Measurements from ENCODE around the gene OR6A2. TPM values are rescaled to one million over a fixed set of nuclear protein-coding genes. Genes with fewer than 3 reads are reported as not detected.

Gene OR6A2
- total and polyA plus RNA-seq, 2 of the 8 experiments (the other 6 are each of a cell fraction or from before 2014, with no cell fraction given): 0.14 to 0.20 TPM

DNA sequence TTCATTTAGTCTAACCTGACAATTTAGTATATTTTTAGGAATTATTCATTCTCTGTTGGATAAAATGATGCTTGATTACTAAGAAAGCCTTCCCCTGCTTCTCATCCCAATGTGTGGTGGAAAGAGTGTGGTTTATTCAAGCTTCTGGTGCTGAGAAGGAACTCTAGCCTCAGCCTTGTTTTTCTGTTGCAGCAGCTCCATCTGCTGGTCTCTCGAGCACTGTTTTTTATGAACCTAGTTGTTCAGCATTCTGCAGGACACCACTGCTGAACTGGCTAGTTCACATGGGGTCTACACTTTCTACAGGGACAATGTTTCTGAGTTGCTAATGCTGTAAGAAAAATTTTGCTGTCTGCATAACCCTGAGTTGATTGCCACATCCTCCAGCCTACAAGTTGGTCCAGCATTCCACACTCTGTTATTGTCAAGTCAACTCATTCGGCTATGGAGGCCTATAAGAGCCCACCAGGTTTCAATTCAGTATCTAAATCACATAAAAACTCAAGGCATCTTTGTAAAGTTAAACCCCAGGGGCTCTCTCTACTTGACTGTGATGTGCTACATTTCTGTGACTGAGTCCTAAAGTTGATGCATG lies 42.0 kb downstream of the OR6A2 start (continued):
- TF ChIP-seq JUND (IDR thresholded peaks at IDR 0.05; ENCODE audit: low read length) (no peak), PHF8 (conservative IDR thresholded peaks at IDR 0.05; ENCODE audit: low read depth, low read length) (no peak), MAFK (IDR thresholded peaks at IDR 0.05; ENCODE audit: low read depth, low read length) (no peak), NANOG (IDR thresholded peaks at IDR 0.05; ENCODE audit: insufficient read depth, low read depth, low read length, poor library complexity, severe bottlenecking) (no peak), GABPA (IDR thresholded peaks at IDR 0.05; ENCODE audit: borderline replicate concordance, insufficient read depth, low read length) (no peak), RAD21 (IDR thresholded peaks at IDR 0.05 in 1 of 2, conservative IDR thresholded peaks at IDR 0.05 in 1 of 2; ENCODE audit: low read depth in 2 of 2, low read length in 2 of 2) (peak; percentile 71 to 80)

Measured in H1 (cell line).